GM12892 (cell line): ENCODE measurements around the gene MOV10L1.

Experiments
- POLR2A ChIP-seq: IDR thresholded peaks from 2 replicates; pipeline ENCODE4 v1.6.1; 2011; ENCODE audit warnings: low read depth, low read length, control low read depth
- POLR2AphosphoS5 ChIP-seq: IDR thresholded peaks from 2 replicates; pipeline ENCODE4 v1.6.1; 2011; ENCODE audit warnings: low read depth, low read length, control low read depth
- TAF1 ChIP-seq: IDR thresholded peaks from 2 replicates; pipeline ENCODE4 v1.6.1; 2011; ENCODE audit warnings: low read depth, mild to moderate bottlenecking, control low read depth, low read length, borderline replicate concordance

DNA sequence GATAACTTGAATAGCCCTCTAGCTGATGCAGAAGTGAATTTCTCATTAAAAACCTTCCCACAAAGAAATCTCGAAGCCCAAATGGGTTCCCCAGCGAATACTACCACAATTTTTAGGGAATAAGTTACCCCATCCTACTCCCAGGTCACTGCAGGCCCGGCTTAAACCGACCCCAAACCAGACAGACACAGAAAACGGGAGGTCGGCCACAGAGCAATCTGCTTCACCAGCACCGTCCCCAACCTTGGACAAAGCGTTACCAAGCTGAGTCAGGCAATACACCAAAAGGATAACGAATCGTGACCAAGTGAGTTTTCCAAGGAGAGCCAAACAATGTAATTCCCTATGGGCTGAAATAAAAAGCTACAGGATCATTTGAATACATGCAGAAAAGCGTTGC is 575 bp upstream of the MOV10L1 start:
- TF ChIP-seq POLR2AphosphoS5 (no peak), POLR2A (no peak), TAF1 (no peak)
